ENCODE results near the gene NFKBIL1.
"Not testable (repeated sequence)": the region's sequence is repeated elsewhere in the genome, so short reads cannot be mapped to it uniquely, and the experiment has no call there.

Gene NFKBIL1

GRCh38 chr6:31546958-31547726 lies at the start of gene NFKBIL1:
Gene NFKBIL1 (plus strand): TSS chr6:31547608. CDS start chr6:31547695, 87 bp downstream.
- peak; percentile 95 for DNase-seq

- DNase-seq: no peak
Measured at GRCh38 chr6:31498748-31499147, 48.7 kb upstream of the NFKBIL1 start.

GRCh38 chr6:31499648-31500047 lies 47.8 kb upstream of the NFKBIL1 start:
- not testable (repeated sequence) for DNase-seq

- DNase-seq: no peak
Measured at GRCh38 chr6:31502586-31502985, 44.8 kb upstream of the NFKBIL1 start.

GRCh38 chr6:31509036-31509435 lies 38.4 kb upstream of the NFKBIL1 start:
- not testable (repeated sequence) for DNase-seq

GRCh38 chr6:31510007-31510406 lies 37.4 kb upstream of the NFKBIL1 start:
- no peak for DNase-seq

- DNase-seq: no peak
Measured at GRCh38 chr6:31513456-31514165, 33.8 kb upstream of the NFKBIL1 start.

- no peak for DNase-seq
Measured at GRCh38 chr6:31521835-31522234, 25.6 kb upstream of the NFKBIL1 start.

- no peak for DNase-seq
Measured at GRCh38 chr6:31525553-31525931, 21.9 kb upstream of the NFKBIL1 start.

GRCh38 chr6:31525932-31526591 lies 21.3 kb upstream of the NFKBIL1 start:
- no peak for DNase-seq

- no peak for DNase-seq
Measured at GRCh38 chr6:31528307-31528777, 19.1 kb upstream of the NFKBIL1 start.

- DNase-seq: no peak
Measured at GRCh38 chr6:31528821-31529328, 18.5 kb upstream of the NFKBIL1 start, which contains the start of gene MCCD1. Gene MCCD1 (plus strand): TSS chr6:31528962. CDS start chr6:31529015, 53 bp downstream.

- no peak for DNase-seq
Measured at GRCh38 chr6:31529329-31530150, 17.9 kb upstream of the NFKBIL1 start.

- no peak for DNase-seq
Measured at GRCh38 chr6:31530659-31531058, 16.7 kb upstream of the NFKBIL1 start.

GRCh38 chr6:31531162-31531561 lies 16.2 kb upstream of the NFKBIL1 start:
- no peak for DNase-seq

- no peak for DNase-seq
Measured at GRCh38 chr6:31531771-31532643, 15.4 kb upstream of the NFKBIL1 start.

- no peak for DNase-seq
Measured at GRCh38 chr6:31532644-31533454, 14.6 kb upstream of the NFKBIL1 start.

- no peak for DNase-seq
Measured at GRCh38 chr6:31533455-31533841, 14.0 kb upstream of the NFKBIL1 start.

- no peak for DNase-seq
Measured at GRCh38 chr6:31534011-31534410, 13.4 kb upstream of the NFKBIL1 start.

GRCh38 chr6:31534521-31535040 lies 12.8 kb upstream of the NFKBIL1 start:
- DNase-seq: no peak
